ENCODE results near the gene PRRG4.
"Not testable (repeated sequence)": the region's sequence is repeated elsewhere in the genome, so short reads cannot be mapped to it uniquely, and the experiment has no call there.

PRRG4 gene

GRCh38 chr11:32884770-32885384, 55.1 kb downstream of the PRRG4 start:
- H3K27me3 Mint-ChIP-seq = peaks cover 3% of the 10 kb centered on the region
- DNase-seq (ENCODE audit: low spot score in 2 of 2) (no peak), ATAC-seq (ENCODE audit: low read depth) (peak; percentile 53)
- no peaks in the 10 kb centered on the region for H3K4me1 Mint-ChIP-seq
- H3K4me3 Mint-ChIP-seq = no peak overlapping the region
- H3K9me3 Mint-ChIP-seq = no peaks in the 10 kb centered on the region
- no peaks in the 10 kb centered on the region for H3K36me3 Mint-ChIP-seq
- no peak overlapping the region for H3K27ac Mint-ChIP-seq

- H3K9me3 Mint-ChIP-seq = no peaks in the 10 kb centered on the region
- H3K4me1 Mint-ChIP-seq = no peaks in the 10 kb centered on the region
- ATAC-seq (ENCODE audit: low read depth) = no peak
- no peak overlapping the region for H3K4me3 Mint-ChIP-seq
- peaks cover 3% of the 10 kb centered on the region for H3K27me3 Mint-ChIP-seq
- H3K36me3 Mint-ChIP-seq = no peaks in the 10 kb centered on the region
- H3K27ac Mint-ChIP-seq = no peak overlapping the region
- DNase-seq (ENCODE audit: low spot score in 2 of 2) = no peak
Observed at GRCh38 chr11:32885556-32885955, 55.8 kb downstream of the PRRG4 start.

- Mint-ChIP-seq H3K4me3 (no peak overlapping the region), H3K27me3 (peaks cover 3% of the 10 kb centered on the region), H3K36me3 (no peaks in the 10 kb centered on the region), H3K27ac (no peak overlapping the region), H3K4me1 (peaks cover under 1% of the 10 kb centered on the region), H3K9me3 (no peaks in the 10 kb centered on the region)
- DNase-seq (ENCODE audit: low spot score in 2 of 2) (no peak), ATAC-seq (ENCODE audit: low read depth) (no peak)
Observed at GRCh38 chr11:32886180-32886579, 56.5 kb downstream of the PRRG4 start.

- not testable (repeated sequence) for H3K36me3 Mint-ChIP-seq; H3K9me3 Mint-ChIP-seq; H3K27ac Mint-ChIP-seq; ATAC-seq (ENCODE audit: low read depth); H3K4me1 Mint-ChIP-seq; DNase-seq (ENCODE audit: low spot score in 2 of 2); H3K27me3 Mint-ChIP-seq; H3K4me3 Mint-ChIP-seq
Observed at GRCh38 chr11:32887707-32888383, 58.1 kb downstream of the PRRG4 start.

- not testable (repeated sequence) for ATAC-seq (ENCODE audit: low read depth); DNase-seq (ENCODE audit: low spot score in 2 of 2); H3K36me3 Mint-ChIP-seq; H3K27me3 Mint-ChIP-seq; H3K4me1 Mint-ChIP-seq; H3K27ac Mint-ChIP-seq; H3K4me3 Mint-ChIP-seq; H3K9me3 Mint-ChIP-seq
Observed at GRCh38 chr11:32888384-32888710, 58.6 kb downstream of the PRRG4 start.

GRCh38 chr11:32888805-32889204, 59.1 kb downstream of the PRRG4 start:
- Mint-ChIP-seq H3K36me3 (no peaks in the 10 kb centered on the region), H3K4me3 (no peak overlapping the region), H3K27ac (no peak overlapping the region), H3K4me1 (peaks cover 10% of the 10 kb centered on the region), H3K27me3 (no peaks in the 10 kb centered on the region), H3K9me3 (no peaks in the 10 kb centered on the region)
- ATAC-seq (ENCODE audit: low read depth) (no peak), DNase-seq (ENCODE audit: low spot score in 2 of 2) (no peak)

GRCh38 chr11:32890843-32891656, 61.3 kb downstream of the PRRG4 start:
- no peaks in the 10 kb centered on the region for H3K36me3 Mint-ChIP-seq
- peaks cover 19% of the 10 kb centered on the region for H3K4me1 Mint-ChIP-seq
- H3K27me3 Mint-ChIP-seq = no peaks in the 10 kb centered on the region
- peak overlapping the region; percentile 84 for H3K4me3 Mint-ChIP-seq
- H3K27ac Mint-ChIP-seq = no peak overlapping the region
- ATAC-seq (ENCODE audit: low read depth) (no peak), DNase-seq (ENCODE audit: low spot score in 2 of 2) (no peak)
- no peaks in the 10 kb centered on the region for H3K9me3 Mint-ChIP-seq

GRCh38 chr11:32891657-32892354, 62.1 kb downstream of the PRRG4 start:
- H3K9me3 Mint-ChIP-seq = no peaks in the 10 kb centered on the region
- no peak for DNase-seq (ENCODE audit: low spot score in 2 of 2)
- H3K27ac Mint-ChIP-seq = peak overlapping the region; percentile 85
- no peaks in the 10 kb centered on the region for H3K27me3 Mint-ChIP-seq
- no peaks in the 10 kb centered on the region for H3K36me3 Mint-ChIP-seq
- peaks cover 20% of the 10 kb centered on the region for H3K4me1 Mint-ChIP-seq
- no peak for ATAC-seq (ENCODE audit: low read depth)
- peak overlapping the region; percentile 84 for H3K4me3 Mint-ChIP-seq

GRCh38 chr11:32892355-32893092, 62.8 kb downstream of the PRRG4 start, which contains the start of gene QSER1:
TSS of gene QSER1 (plus strand) at chr11:32892811. CDS start at chr11:32893126, 315 bp downstream.
- H3K9me3 Mint-ChIP-seq = no peaks in the 10 kb centered on the region
- ATAC-seq (ENCODE audit: low read depth) (peak; percentile 76), DNase-seq (ENCODE audit: low spot score in 2 of 2) (peak; percentile 54 to 68)
- H3K36me3 Mint-ChIP-seq = no peaks in the 10 kb centered on the region
- no peaks in the 10 kb centered on the region for H3K27me3 Mint-ChIP-seq
- H3K4me1 Mint-ChIP-seq = peaks cover 22% of the 10 kb centered on the region
- H3K27ac Mint-ChIP-seq = peak within 1 kb of the TSS; percentile 91
- peak within 1 kb of the TSS; percentile 98 for H3K4me3 Mint-ChIP-seq

- Mint-ChIP-seq H3K4me1 (peaks cover 25% of the 10 kb centered on the region), H3K4me3 (peak overlapping the region; percentile 98), H3K27me3 (no peaks in the 10 kb centered on the region), H3K27ac (peak overlapping the region; percentile 91), H3K36me3 (no peaks in the 10 kb centered on the region), H3K9me3 (no peaks in the 10 kb centered on the region)
- ATAC-seq (ENCODE audit: low read depth) (no peak), DNase-seq (ENCODE audit: low spot score in 2 of 2) (no peak)
Observed at GRCh38 chr11:32893093-32893342, 63.3 kb downstream of the PRRG4 start.

GRCh38 chr11:32893343-32894148, 63.8 kb downstream of the PRRG4 start:
- Mint-ChIP-seq H3K9me3 (no peaks in the 10 kb centered on the region), H3K4me1 (peaks cover 25% of the 10 kb centered on the region), H3K27me3 (no peaks in the 10 kb centered on the region), H3K27ac (peak overlapping the region; percentile 91), H3K36me3 (no peaks in the 10 kb centered on the region), H3K4me3 (peak overlapping the region; percentile 98)
- DNase-seq (ENCODE audit: low spot score in 2 of 2) (peak; percentile 48 to 65), ATAC-seq (ENCODE audit: low read depth) (peak; percentile 58)

GRCh38 chr11:32894149-32894827, 64.6 kb downstream of the PRRG4 start:
- Mint-ChIP-seq H3K36me3 (peaks cover 4% of the 10 kb centered on the region), H3K4me3 (peak overlapping the region; percentile 98), H3K27me3 (no peaks in the 10 kb centered on the region), H3K4me1 (peaks cover 27% of the 10 kb centered on the region), H3K9me3 (no peaks in the 10 kb centered on the region), H3K27ac (peak overlapping the region; percentile 91)
- no peak for ATAC-seq (ENCODE audit: low read depth)
- DNase-seq (ENCODE audit: low spot score in 2 of 2) = peak in 1 of 2 donors; percentile 4
